ENCODE results near the gene ST3GAL4.

GRCh38 chr11:126414615-126415014, 59.1 kb downstream of the ST3GAL4 start:
- TF ChIP-seq CTCF (IDR thresholded peaks at IDR 0.05) (no peak), EZH2 (IDR thresholded peaks at IDR 0.05; ENCODE audit: borderline replicate concordance, insufficient read depth, low read depth, low read length, poor library complexity, severe bottlenecking) (no peak)
